Esophagus squamous epithelium (tissue), 4 donors: ENCODE results near the gene KRABD2.

Experiments
- POLR2A ChIP-seq, 4 donors: fragments of 450-650 bp; IDR thresholded peaks; one replicate each; pipeline ENCODE4 v1.6.1; 2017; ENCODE audit warnings: antibody characterized with exemption in 4 of 4, mild to moderate bottlenecking in 4 of 4, moderate library complexity in 3 of 4
- TF ChIP-seq, protein P1 (sequence below), 6 experiments: fragments of 450-650 bp in 4 of 6; fragments of 200-600 bp in 2 of 6; sonication (generic) in 2 of 6; IDR thresholded peaks; one replicate each; pipeline ENCODE4 v1.5.1; 2016 to 2019; ENCODE audit warnings: antibody characterized with exemption in 6 of 6, mild to moderate bottlenecking in 4 of 6, moderate library complexity in 4 of 6

DNA sequence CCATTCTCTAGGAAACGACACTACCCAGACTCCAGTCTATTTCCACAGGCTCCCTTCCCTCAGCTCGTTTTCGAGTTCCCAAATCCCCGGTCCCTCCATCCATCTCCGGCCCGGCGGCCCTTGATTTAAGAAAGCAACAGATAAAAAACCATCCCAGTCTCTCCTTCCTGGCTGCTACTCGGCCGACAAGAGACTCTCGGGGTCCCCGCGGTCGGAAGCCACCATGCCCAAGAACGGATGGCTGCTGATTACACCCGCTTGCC lies 6.3 kb upstream of the KRABD2 start:
- TF ChIP-seq, protein P1, sequence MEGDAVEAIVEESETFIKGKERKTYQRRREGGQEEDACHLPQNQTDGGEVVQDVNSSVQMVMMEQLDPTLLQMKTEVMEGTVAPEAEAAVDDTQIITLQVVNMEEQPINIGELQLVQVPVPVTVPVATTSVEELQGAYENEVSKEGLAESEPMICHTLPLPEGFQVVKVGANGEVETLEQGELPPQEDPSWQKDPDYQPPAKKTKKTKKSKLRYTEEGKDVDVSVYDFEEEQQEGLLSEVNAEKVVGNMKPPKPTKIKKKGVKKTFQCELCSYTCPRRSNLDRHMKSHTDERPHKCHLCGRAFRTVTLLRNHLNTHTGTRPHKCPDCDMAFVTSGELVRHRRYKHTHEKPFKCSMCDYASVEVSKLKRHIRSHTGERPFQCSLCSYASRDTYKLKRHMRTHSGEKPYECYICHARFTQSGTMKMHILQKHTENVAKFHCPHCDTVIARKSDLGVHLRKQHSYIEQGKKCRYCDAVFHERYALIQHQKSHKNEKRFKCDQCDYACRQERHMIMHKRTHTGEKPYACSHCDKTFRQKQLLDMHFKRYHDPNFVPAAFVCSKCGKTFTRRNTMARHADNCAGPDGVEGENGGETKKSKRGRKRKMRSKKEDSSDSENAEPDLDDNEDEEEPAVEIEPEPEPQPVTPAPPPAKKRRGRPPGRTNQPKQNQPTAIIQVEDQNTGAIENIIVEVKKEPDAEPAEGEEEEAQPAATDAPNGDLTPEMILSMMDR (IDR thresholded peaks at IDR 0.05): no peak
- no peak for TF ChIP-seq POLR2A (IDR thresholded peaks at IDR 0.05)
